GM11168 (cell line): ENCODE results near the gene PLCXD1.

ENCODE experiments used
- in situ Hi-C: fragments of 300-500 bp; cut with MboI; formaldehyde crosslinking; loops from one replicate; pipeline ENCODE4 v1.12.0; 2022; ENCODE audit warnings: low sequenced_read_pairs; ENCODE audit not compliant: unreplicated experiment

The PLCXD1 gene

DNA sequence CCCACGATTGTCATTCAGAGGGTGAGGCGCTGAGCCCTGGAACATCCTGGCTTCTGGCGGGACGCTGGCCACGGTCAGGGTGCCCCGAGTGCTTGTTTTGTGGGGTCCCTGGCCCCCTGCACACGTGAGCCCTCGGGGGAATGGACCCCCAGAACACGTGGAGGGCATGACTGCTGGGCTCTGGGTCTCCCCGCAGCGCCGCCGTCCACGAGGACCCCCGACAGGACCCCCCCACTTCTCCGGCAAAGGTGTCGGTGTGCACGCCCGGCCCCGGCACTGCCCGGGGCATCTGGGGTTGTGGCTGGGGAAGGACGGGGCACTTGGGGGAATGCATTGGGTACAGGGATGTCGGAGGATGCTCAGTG is 51.3 kb downstream of the PLCXD1 start:
- in situ Hi-C loops = no loop called here

DNA sequence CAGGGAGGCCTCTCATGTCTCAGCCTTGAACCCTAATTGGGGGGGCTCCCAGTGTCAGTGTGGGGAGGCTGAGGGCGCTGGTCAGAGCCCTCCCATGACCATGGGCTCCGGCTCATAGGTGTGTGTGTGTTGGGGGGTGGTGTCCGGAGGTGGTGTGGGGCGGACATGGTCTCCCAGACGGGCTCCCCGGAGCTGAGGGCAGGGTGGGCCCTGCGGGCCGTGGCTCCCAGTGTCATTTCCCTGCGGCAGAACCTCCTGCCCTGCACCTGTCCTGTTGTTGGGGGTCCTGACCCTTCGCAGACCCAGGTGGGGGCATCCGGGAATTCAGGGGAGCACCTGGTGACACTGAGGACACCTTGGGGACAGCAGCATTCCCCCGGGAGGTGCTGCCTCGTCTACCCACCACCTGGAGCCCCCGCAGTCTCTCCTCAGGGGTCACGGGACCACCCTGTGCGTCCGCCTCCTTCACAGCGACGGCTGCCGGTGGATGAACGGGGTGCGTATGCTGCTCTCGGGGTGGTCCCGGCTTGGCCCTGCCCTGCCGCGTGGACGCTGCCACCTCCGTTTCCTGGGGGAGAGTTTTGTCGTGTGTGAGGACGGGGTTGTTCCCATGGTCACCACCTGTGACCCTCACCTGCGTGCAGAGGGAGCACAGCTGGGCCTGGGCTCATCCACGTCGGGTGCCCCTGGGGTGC is 51.9 kb downstream of the PLCXD1 start:
- in situ Hi-C loops = no loop called here

GRCh38 chrX:333611-334311 is 52.6 kb downstream of the PLCXD1 start:
- in situ Hi-C loops = no loop called here

- in situ Hi-C loops = no loop called here
Observed at GRCh38 chrX:334331-334891, 53.2 kb downstream of the PLCXD1 start.

- in situ Hi-C loops = no loop called here
Observed at GRCh38 chrX:334971-335757, 54.0 kb downstream of the PLCXD1 start.

DNA sequence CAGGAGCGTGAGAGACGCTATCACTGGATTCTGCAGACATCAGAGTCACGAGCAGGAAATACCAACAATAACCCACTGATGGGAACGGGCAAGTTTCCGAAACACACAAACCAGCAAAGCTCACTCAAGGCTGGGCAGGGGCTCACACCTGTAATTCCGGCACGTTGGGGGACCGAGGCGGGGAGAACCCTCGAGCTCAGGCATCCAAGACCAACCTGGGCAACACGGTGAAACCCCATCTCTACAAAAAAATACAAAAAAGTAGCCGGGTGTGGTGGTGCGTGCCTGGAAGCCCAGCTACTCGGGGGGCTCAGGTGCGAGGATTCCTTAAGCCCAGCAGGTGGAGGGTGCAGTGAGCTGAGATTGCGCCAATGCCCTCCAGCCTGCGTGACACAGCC is 54.6 kb downstream of the PLCXD1 start:
- in situ Hi-C loops = no loop called here

DNA sequence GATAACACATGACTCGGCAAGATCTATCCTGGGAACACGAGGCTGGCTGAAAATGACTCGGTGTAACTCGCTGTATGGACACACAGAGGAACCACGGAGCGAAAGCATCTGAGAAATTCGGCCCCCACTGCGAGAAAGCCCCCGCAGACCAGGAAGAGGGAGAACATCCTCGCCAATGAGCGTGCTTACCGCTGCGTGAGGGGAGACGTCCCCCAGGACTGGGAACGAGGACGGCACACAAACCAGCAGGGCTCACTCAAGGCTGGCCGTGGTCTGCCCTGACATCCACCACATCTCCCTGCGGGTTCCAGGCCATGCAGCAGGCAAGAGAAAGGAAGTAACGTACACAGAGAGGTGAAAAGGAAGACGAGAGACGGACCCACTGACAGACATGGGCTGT is 55.0 kb downstream of the PLCXD1 start:
- in situ Hi-C loops = no loop called here

- in situ Hi-C loops = no loop called here
Observed at GRCh38 chrX:337331-337831, 56.2 kb downstream of the PLCXD1 start.

GRCh38 chrX:338281-338835 is 57.2 kb downstream of the PLCXD1 start:
- in situ Hi-C loops = no loop called here

DNA sequence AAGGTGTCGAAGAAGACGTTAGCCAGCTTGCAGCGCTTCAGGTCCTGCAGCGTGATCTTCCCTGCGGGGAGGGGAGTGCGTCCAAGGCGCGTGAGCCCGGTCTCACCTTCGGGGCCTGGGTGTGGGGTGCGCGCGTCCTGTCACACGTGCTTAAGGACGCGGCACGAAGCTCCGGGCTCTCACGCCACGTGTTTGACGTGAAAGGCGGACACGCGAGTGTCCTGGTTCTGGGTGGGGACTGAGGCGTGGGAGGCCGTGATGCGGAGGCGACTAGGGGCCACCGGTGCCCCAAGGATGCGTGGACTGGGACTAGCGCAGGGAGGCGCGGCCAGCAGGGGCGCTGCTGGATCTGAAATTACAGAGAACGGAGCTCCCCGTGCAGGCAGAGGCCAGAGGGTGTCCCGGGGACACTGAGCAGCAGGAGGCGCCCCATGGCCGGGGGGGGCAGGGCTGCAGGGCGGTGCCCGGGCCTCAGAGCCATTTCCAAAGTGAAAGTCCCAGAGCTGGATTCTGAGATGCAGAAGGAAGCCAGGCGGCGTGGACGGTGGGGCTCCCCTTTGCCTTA is 57.7 kb downstream of the PLCXD1 start:
- in situ Hi-C loops = no loop called here

DNA sequence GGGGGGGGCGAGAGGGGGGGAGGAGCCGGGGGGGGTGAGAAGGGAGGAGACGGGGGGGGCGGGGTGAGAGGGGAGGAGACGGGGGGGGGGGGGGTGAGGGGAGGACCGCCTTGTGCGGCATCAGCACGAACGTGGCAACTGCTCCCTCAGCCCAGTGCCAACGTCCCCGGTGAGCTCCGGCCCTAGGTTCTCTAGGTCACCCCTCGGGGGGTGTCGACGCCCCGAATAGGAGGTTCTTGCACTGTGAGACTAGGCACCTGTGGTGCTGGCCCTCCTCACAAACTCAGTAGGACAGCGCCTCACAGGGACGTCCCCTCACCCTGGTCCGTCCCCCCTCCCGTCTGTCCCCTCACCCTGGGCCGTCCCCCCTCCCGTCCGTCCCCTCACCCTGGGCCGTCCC is 58.9 kb downstream of the PLCXD1 start:
- in situ Hi-C loops = no loop called here

GRCh38 chrX:340641-341423 is 59.7 kb downstream of the PLCXD1 start:
- in situ Hi-C loops = no loop called here

DNA sequence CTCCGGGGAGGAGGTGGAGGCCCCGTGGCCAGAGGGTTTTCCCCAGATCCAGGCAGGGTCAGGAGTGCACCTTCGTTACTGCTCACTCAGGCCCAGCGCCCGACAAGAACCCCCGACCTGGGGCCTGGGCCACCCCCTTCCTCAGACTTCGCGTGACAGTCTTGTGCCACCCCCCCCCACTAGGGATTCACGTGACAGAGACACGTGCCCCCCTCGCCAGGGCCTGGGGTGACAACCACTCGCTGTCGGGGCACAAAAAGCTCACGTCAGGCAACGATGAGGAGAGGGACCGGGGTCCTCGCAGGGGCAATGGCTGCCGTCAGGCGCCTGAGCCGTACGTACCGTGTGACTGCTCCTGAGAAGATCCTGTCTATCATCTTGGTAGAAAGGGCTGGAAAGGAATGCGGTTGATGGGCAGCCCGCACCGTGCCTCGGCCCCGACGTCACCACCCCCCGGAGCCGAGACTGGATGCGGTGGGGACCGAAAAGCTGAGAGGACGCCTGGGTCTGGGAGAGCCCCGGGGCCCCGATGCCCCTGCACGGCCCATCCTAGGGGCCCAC is 60.4 kb downstream of the PLCXD1 start:
- in situ Hi-C loops = no loop called here

DNA sequence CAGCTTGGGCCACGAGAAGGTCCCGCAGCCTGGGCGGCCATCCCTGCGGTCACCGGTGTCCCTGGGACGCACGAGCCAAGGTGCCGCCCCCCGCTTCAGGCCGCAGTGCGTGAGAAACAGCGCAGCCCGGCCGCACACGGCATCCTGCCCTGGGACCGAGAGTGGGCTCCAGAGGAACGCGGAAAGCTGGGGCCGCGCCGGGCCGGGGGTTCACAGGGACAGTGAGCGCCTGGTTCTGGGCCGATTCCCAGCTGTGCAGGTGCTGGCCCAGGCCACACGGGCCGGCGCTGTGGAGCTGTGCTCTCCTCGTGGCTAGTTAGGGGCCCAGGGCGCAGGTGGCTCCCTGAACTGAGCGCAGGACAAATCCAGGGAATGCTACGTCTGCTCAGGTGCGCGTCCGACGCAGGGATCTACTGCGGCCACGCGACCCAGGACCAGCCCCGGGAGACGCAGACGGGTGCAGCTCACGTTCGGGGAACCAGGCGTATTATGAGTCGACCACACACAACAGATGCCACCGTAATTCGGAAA is 63.3 kb downstream of the PLCXD1 start:
- in situ Hi-C loops = no loop called here

DNA sequence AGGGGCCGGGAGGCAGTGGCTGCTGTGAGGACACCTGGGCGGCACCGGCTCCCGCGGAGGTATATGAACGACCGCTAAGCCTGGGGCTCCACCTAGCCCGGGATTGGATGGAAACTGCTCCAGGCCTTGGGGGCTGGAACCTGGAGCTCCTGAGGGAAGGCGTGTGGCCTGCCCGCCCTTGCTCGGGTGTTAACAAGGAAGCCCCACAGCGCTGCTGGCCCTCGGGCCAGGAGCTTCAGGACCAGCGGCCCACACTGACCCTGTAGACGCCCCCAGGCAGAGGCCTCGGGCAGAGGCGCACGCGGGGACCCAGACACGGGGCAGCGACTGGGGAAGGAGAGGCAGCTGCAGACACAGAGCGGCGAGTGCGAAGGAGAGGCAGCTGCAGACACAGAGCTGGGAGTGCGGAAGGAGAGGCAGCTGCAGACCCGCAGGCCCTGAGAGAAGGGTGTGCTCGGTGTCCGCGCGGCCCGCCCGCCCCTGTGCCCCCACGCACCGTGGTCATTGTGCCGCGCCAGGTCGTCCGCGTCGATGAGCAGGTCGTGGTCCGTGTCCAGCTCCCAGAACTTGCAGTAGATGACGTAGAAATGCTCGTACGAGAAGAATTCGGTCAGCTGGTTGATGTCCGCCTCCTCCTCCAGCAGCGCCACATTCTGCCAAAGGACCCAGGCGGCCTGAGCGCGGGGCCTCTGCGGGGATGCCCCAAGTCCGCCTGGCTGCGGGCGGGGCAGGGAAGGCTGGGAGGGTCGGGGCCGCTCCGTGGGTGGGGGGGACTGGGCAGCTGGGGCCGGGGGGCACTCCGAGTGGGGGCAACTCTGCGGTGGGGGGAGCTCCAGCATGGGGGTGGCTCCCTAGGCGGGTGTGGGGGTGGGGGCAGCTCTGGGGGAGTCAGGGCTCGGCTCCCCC is 64.1 kb downstream of the PLCXD1 start:
- in situ Hi-C loops = no loop called here

DNA sequence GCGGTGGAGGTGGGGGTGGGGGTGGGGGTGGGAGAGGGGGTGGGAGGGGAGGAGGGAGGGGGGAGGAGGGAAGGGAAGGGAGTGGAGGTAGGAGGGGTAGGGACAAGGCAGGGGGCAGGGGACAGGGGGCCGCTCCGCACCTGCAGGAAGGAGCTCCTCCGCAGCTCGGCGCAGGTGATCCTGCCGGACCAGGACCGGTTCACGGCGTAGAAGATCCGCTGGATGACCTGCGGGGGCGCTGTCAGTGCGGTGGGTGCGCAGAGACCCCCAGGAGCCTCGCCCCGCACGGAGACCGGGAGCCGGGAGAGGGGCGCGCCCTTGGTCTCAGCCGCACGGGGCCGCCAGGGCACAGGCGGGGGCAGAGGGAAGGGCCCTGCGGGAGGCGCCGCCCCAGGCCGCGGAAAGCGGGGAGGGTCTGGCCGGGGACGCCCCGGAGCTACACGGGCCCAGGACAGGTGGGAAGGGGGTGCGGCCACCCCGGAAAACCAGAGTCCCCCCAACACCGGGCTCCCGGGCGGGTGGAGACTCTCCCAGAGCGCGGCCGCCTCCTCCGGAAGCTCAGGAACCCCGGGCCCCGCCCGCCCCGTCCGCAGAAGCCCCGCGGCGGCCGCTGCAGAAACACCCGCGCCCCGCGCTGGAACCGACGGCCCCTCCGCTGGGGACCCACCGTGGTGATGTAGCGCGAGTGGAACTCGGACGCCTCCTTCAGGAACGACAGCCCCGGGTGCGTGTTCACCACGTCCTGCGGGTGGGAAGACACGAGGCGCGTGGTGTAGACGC is 65.0 kb downstream of the PLCXD1 start:
- in situ Hi-C loops = no loop called here
